Measurements from ENCODE around the gene ZNF529. TPM values are rescaled to one million over a fixed set of nuclear protein-coding genes. Genes with fewer than 3 reads are reported as not detected.

The ZNF529 gene
- total and polyA plus RNA-seq, 2 of the 13 experiments (the other 11 are each of a cell fraction or from before 2014, with no cell fraction given), result 9.3 to 10.6 TPM

DNA sequence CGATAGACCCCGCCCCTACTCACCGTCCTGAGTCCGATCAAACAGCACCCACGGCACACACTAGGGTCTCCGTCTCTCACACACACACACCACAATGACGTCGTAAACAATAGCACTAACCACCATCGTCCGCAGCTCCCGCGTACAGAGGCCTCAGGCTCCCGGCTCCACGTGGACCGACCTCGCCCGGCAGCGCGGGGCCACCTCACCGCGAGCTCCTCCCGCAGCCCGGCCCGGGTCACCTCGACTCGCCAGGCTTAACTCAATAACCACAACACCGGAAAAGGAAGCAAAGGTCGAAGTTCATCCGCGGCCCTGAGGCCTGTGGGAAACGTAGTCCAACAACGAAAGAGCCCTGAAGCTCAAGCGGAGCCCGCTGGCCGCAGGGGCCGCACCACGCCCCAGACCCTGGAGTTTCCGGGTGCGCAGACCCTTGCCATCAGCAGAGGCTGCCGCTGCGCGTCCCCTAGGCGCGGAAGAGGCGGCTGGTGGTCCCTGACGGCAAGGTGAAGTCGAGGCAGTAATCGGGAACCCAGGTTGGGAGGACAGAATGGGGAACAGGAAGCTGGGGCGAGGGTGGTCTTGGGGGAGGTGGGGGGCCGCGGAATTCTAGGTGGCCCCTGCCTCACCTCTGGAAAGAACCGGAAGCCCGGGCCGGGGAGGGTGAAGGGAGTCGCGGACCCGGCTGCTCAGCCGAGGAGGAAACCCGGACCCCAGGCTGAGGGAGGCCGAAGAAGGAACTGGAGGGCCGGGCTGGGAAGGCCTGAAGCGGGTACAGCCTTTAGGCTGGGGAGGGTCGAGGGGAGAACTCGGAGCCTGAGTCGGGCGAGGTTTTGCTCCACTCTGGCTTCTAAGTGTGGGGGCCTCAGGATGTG is at the start of gene ZNF529 (continued):
- TF ChIP-seq ZNF766 (CRISPR knock-in tag; IDR thresholded peaks at IDR 0.05; ENCODE audit: borderline replicate concordance) (no peak), IKZF1 (IDR thresholded peaks at IDR 0.05) (no peak), SMYD3 (CRISPR knock-in tag; IDR thresholded peaks at IDR 0.05) (0 out of 2 replicates have a peak, but pooled peaks have one; percentile 36), ZFP36L1 (CRISPR knock-in tag; IDR thresholded peaks at IDR 0.05) (peak; percentile 50; the same call in 1 of the 2 replicates), HNRNPL (IDR thresholded peaks at IDR 0.05; ENCODE audit: low read depth, low read length) (0 out of 2 replicates have a peak, but pooled peaks have one; percentile 39), SPEN (CRISPR knock-in tag; IDR thresholded peaks at IDR 0.05; ENCODE audit: low read depth) (peak; percentile 93), ATM (IDR thresholded peaks at IDR 0.05; ENCODE audit: borderline replicate concordance) (no peak), EZH2 (conservative IDR thresholded peaks at IDR 0.05; ENCODE audit: low read depth, low read length) (no peak), ZNF17 (CRISPR knock-in tag; IDR thresholded peaks at IDR 0.05) (no peak), SMAD1 (CRISPR knock-in tag; IDR thresholded peaks at IDR 0.05; ENCODE audit: borderline replicate concordance, low read depth) (peak; percentile 73; the same call in 1 of the 2 replicates), ZNF891 (CRISPR knock-in tag; IDR thresholded peaks at IDR 0.05) (peak; percentile 76; the same call in 1 of the 2 replicates), MAFK (conservative IDR thresholded peaks at IDR 0.05 in 1 of 2, IDR thresholded peaks at IDR 0.05 in 1 of 2; ENCODE audit: low read length in 2 of 2) (no peak), SMC3 (IDR thresholded peaks at IDR 0.05; ENCODE audit: low read length) (no peak), ATAD3A (CRISPR knock-in tag; IDR thresholded peaks at IDR 0.05) (no peak), HHEX (CRISPR knock-in tag; IDR thresholded peaks at IDR 0.05) (no peak), KLF9 (CRISPR knock-in tag; IDR thresholded peaks at IDR 0.05; ENCODE audit: low read depth) (no peak), NKX3-1 (CRISPR knock-in tag; IDR thresholded peaks at IDR 0.05) (no peak)
- TF ChIP-seq, protein P1, sequence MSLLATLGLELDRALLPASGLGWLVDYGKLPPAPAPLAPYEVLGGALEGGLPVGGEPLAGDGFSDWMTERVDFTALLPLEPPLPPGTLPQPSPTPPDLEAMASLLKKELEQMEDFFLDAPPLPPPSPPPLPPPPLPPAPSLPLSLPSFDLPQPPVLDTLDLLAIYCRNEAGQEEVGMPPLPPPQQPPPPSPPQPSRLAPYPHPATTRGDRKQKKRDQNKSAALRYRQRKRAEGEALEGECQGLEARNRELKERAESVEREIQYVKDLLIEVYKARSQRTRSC (CRISPR knock-in tag; IDR thresholded peaks at IDR 0.05; ENCODE audit: low read depth), result no peak
- TF ChIP-seq, protein P2, sequence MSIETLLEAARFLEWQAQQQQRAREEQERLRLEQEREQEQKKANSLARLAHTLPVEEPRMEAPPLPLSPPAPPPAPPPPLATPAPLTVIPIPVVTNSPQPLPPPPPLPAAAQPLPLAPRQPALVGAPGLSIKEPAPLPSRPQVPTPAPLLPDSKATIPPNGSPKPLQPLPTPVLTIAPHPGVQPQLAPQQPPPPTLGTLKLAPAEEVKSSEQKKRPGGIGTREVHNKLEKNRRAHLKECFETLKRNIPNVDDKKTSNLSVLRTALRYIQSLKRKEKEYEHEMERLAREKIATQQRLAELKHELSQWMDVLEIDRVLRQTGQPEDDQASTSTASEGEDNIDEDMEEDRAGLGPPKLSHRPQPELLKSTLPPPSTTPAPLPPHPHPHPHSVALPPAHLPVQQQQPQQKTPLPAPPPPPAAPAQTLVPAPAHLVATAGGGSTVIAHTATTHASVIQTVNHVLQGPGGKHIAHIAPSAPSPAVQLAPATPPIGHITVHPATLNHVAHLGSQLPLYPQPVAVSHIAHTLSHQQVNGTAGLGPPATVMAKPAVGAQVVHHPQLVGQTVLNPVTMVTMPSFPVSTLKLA (IDR thresholded peaks at IDR 0.05), result peak; percentile 70
- TF ChIP-seq, protein P3, sequence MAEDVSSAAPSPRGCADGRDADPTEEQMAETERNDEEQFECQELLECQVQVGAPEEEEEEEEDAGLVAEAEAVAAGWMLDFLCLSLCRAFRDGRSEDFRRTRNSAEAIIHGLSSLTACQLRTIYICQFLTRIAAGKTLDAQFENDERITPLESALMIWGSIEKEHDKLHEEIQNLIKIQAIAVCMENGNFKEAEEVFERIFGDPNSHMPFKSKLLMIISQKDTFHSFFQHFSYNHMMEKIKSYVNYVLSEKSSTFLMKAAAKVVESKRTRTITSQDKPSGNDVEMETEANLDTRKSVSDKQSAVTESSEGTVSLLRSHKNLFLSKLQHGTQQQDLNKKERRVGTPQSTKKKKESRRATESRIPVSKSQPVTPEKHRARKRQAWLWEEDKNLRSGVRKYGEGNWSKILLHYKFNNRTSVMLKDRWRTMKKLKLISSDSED (CRISPR knock-in tag; IDR thresholded peaks at IDR 0.05), result no peak

All from HepG2 (cell line).